Measurements from ENCODE around the gene BCAS3.
"Not testable (repeated sequence)": the region's sequence is repeated elsewhere in the genome, so short reads cannot be mapped to it uniquely, and the experiment has no call there.

Gene BCAS3

GRCh38 chr17:61338874-61339478 is 661.3 kb downstream of the BCAS3 start:
- no peak for DNase-seq (ENCODE audit: low spot score)

- DNase-seq (ENCODE audit: low spot score), result no peak
Observed at GRCh38 chr17:61340431-61341209, 663.0 kb downstream of the BCAS3 start.

- no peak for DNase-seq (ENCODE audit: low spot score)
Observed at GRCh38 chr17:61343576-61343975, 665.9 kb downstream of the BCAS3 start.

- no peak for DNase-seq (ENCODE audit: low spot score)
Observed at GRCh38 chr17:61345061-61345460, 667.4 kb downstream of the BCAS3 start.

- no peak for DNase-seq (ENCODE audit: low spot score)
Observed at GRCh38 chr17:61345825-61346666, 668.4 kb downstream of the BCAS3 start.

GRCh38 chr17:61349350-61349749 is 671.7 kb downstream of the BCAS3 start:
- DNase-seq (ENCODE audit: low spot score), result no peak

GRCh38 chr17:61351745-61352407 is 674.2 kb downstream of the BCAS3 start:
- DNase-seq (ENCODE audit: low spot score), result no peak

GRCh38 chr17:61352408-61352770 is 674.7 kb downstream of the BCAS3 start:
- no peak for DNase-seq (ENCODE audit: low spot score)

GRCh38 chr17:61352781-61353491 is 675.3 kb downstream of the BCAS3 start:
- no peak for DNase-seq (ENCODE audit: low spot score)

- no peak for DNase-seq (ENCODE audit: low spot score)
Observed at GRCh38 chr17:61353615-61354014, 676.0 kb downstream of the BCAS3 start.

GRCh38 chr17:61354895-61355874 is 677.5 kb downstream of the BCAS3 start:
- DNase-seq (ENCODE audit: low spot score), result no peak

GRCh38 chr17:61357061-61357460 is 679.4 kb downstream of the BCAS3 start:
- not testable (repeated sequence) for DNase-seq (ENCODE audit: low spot score)

GRCh38 chr17:61359513-61359912 is 681.9 kb downstream of the BCAS3 start:
- DNase-seq (ENCODE audit: low spot score), result not testable (repeated sequence)

- DNase-seq (ENCODE audit: low spot score), result no peak
Observed at GRCh38 chr17:61360318-61360943, 682.8 kb downstream of the BCAS3 start.

GRCh38 chr17:61361084-61361483 is 683.4 kb downstream of the BCAS3 start:
- DNase-seq (ENCODE audit: low spot score), result no peak

GRCh38 chr17:61362396-61362795 is 684.7 kb downstream of the BCAS3 start:
- DNase-seq (ENCODE audit: low spot score), result no peak

- no peak for DNase-seq (ENCODE audit: low spot score)
Observed at GRCh38 chr17:61362852-61363600, 685.4 kb downstream of the BCAS3 start.

- no peak for DNase-seq (ENCODE audit: low spot score)
Observed at GRCh38 chr17:61363601-61364462, 686.2 kb downstream of the BCAS3 start.
